Mesenchymal stem cell (in vitro differentiated cells and primary cell): ENCODE results near the gene NRTN.

Source experiments
- DNase-seq: peaks from one replicate; pipeline ENCODE4 v3.0.0-alpha.2; 2013
- H2AFZ ChIP-seq: one replicate; pipeline ENCODE4 v1.6.1; 2013; ENCODE audit warnings: low read depth, mild to moderate bottlenecking, control low read depth, inconsistent platforms, low read length, moderate library complexity
- H2AK5ac ChIP-seq: 2 replicates; pipeline ENCODE4 v1.6.1; 2013; ENCODE audit warnings: low read length, moderate library complexity, mild to moderate bottlenecking, inconsistent platforms; ENCODE audit not compliant: severe bottlenecking
- H2BK120ac ChIP-seq: one replicate; pipeline ENCODE4 v1.6.1; 2013; ENCODE audit warnings: low read depth, mild to moderate bottlenecking, inconsistent platforms, low read length, moderate library complexity
- H2BK12ac ChIP-seq, 2 experiments: one replicate each; pipeline ENCODE4 v1.6.1; 2013; ENCODE audit warnings: inconsistent platforms in 2 of 2, low read length in 2 of 2, mild to moderate bottlenecking in 2 of 2, moderate library complexity in 2 of 2, control low read depth in 1 of 2
- H2BK15ac ChIP-seq: one replicate; pipeline ENCODE4 v1.6.1; 2013; ENCODE audit warnings: mild to moderate bottlenecking, low read depth, inconsistent platforms; ENCODE audit not compliant: poor library complexity, severe bottlenecking
- H2BK5ac ChIP-seq: 2 replicates; pipeline ENCODE4 v1.6.1; 2013; ENCODE audit warnings: low read depth, mild to moderate bottlenecking, low read length, control low read depth, inconsistent platforms; ENCODE audit not compliant: poor library complexity, severe bottlenecking
- H3K14ac ChIP-seq, 2 experiments: one replicate each; pipeline ENCODE4 v1.6.1; 2013; ENCODE audit warnings: inconsistent platforms in 2 of 2, low read length in 2 of 2, control low read depth in 1 of 2, mild to moderate bottlenecking in 1 of 2, moderate library complexity in 1 of 2
- H3K18ac ChIP-seq, 2 experiments: one replicate each; pipeline ENCODE4 v1.6.1; 2013; ENCODE audit warnings: inconsistent platforms in 2 of 2, low read length in 2 of 2, control low read depth in 1 of 2, low read depth in 1 of 2, mild to moderate bottlenecking in 1 of 2
- H3K23ac ChIP-seq, 2 experiments: one replicate each; pipeline ENCODE4 v1.6.1; 2013; ENCODE audit warnings: inconsistent platforms in 2 of 2, low read length in 2 of 2, mild to moderate bottlenecking in 2 of 2, moderate library complexity in 2 of 2, control low read depth in 1 of 2
- H3K27ac ChIP-seq: 2 replicates; pipeline ENCODE4 v1.5.1; 2013; ENCODE audit warnings: mild to moderate bottlenecking, moderate library complexity, low read length, control low read depth, inconsistent platforms; ENCODE audit not compliant: poor library complexity, severe bottlenecking
- H3K27me3 ChIP-seq, 2 experiments: 2 replicates each; pipeline versions ENCODE4 v1.6.1 to v1.7.0; 2013; ENCODE audit warnings: low read length in 2 of 2, mild to moderate bottlenecking in 2 of 2, moderate library complexity in 2 of 2, control low read depth in 1 of 2, inconsistent platforms in 1 of 2; ENCODE audit not compliant: control insufficient read depth in 1 of 2, insufficient read depth in 1 of 2
- H3K36me3 ChIP-seq, 2 experiments: 2 replicates each; pipeline versions ENCODE4 v1.6.1 to v1.7.0; 2013; ENCODE audit warnings: low read length in 2 of 2, control low read depth in 1 of 2, inconsistent platforms in 1 of 2, low read depth in 1 of 2, mild to moderate bottlenecking in 1 of 2; ENCODE audit not compliant: insufficient read depth in 2 of 2, control insufficient read depth in 1 of 2
- H3K4ac ChIP-seq, 2 experiments: one replicate each; pipeline ENCODE4 v1.6.1; 2013; ENCODE audit warnings: inconsistent platforms in 2 of 2, low read length in 2 of 2, mild to moderate bottlenecking in 2 of 2, moderate library complexity in 2 of 2, control low read depth in 1 of 2, low read depth in 1 of 2
- H3K4me1 ChIP-seq: 2 replicates; pipeline ENCODE4 v1.6.1; 2013; ENCODE audit warnings: low read depth, low read length, control low read depth; ENCODE audit not compliant: control insufficient read depth, insufficient read depth
- H3K4me2 ChIP-seq: 2 replicates; pipeline ENCODE4 v1.6.1; 2013; ENCODE audit warnings: low read length, mild to moderate bottlenecking, inconsistent platforms; ENCODE audit not compliant: poor library complexity, severe bottlenecking
- H3K4me3 ChIP-seq, 2 experiments: 2 replicates each; pipeline versions ENCODE4 v1.5.1 to v1.7.0; 2013; ENCODE audit warnings: low read length in 2 of 2, mild to moderate bottlenecking in 2 of 2, control low read depth in 1 of 2, low read depth in 1 of 2; ENCODE audit not compliant: insufficient read depth in 1 of 2
- H3K79me1 ChIP-seq: replicated peaks from 2 replicates; pipeline ENCODE4 v1.6.1; 2013; ENCODE audit warnings: mild to moderate bottlenecking, control low read depth, low read length, inconsistent platforms; ENCODE audit not compliant: poor library complexity, severe bottlenecking
- H3K9ac ChIP-seq: 2 replicates; pipeline ENCODE4 v1.7.0; 2013; ENCODE audit warnings: mild to moderate bottlenecking, low read length, moderate library complexity
- H3K9me3 ChIP-seq: 2 replicates; pipeline ENCODE4 v1.7.0; 2013; ENCODE audit warnings: mild to moderate bottlenecking, low read length; ENCODE audit not compliant: control insufficient read depth
- H4K8ac ChIP-seq: one replicate; pipeline ENCODE4 v1.6.1; 2013; ENCODE audit warnings: inconsistent platforms, mild to moderate bottlenecking, low read length, moderate library complexity
- H4K91ac ChIP-seq: one replicate; pipeline ENCODE4 v1.6.1; 2013; ENCODE audit warnings: mild to moderate bottlenecking, low read length, inconsistent platforms
- WGBS: methylation state at CpG from one replicate; pipeline ENCODE4 v1.1.7; 2013; ENCODE audit warnings: mixed read lengths; 5-methylcytosine and 5-hydroxymethylcytosine counted together

Gene NRTN

DNA sequence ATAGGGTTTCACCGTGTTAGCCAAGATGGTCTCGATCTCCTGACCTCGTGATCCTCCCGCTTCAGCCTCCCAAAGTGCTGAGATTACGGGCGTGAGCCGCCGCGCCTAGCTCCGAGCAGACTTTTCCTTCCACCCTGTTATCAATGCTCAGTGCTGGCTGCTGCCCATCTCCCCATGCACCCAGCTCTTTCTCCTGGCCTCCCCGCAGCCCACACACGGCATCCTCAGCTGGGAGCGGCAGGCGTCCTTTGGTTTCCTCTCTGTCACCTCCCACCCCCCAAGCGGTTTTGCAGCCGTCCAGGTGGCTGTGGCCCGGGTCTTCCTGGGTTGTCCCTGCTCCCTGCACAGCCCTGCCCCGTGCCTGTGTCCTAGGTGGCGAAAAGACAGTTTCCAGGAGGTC is 32.5 kb upstream of the NRTN start:
- Histone ChIP-seq H4K91ac (no peak overlapping the region), H2BK12ac (peak overlapping the region in 1 of 2 experiments; percentile 31), H3K9ac (no peak overlapping the region), H3K4me1 (peaks cover 2% of the 10 kb centered on the region), H3K18ac (no peak overlapping the region), H3K14ac (no peak overlapping the region), H3K23ac (no peak overlapping the region), H3K27me3 (peaks cover 0 to 8% of the 10 kb centered on the region in 2 experiments), H4K8ac (no peak overlapping the region), H2AFZ (no peak overlapping the region), H3K4me2 (no peak overlapping the region), H2BK120ac (no peak overlapping the region), H2AK5ac (no peak overlapping the region), H2BK15ac (no peak overlapping the region), H2BK5ac (no peak overlapping the region), H3K4me3 (no peak overlapping the region), H3K9me3 (no peaks in the 10 kb centered on the region), H3K27ac (no peak overlapping the region), H3K36me3 (no peaks in the 10 kb centered on the region), H3K79me1 (no peaks in the 10 kb centered on the region), H3K4ac (no peak overlapping the region)
- WGBS = 92% methylated on average over 19 of the region's 19 CpGs
- no peak for DNase-seq

DNA sequence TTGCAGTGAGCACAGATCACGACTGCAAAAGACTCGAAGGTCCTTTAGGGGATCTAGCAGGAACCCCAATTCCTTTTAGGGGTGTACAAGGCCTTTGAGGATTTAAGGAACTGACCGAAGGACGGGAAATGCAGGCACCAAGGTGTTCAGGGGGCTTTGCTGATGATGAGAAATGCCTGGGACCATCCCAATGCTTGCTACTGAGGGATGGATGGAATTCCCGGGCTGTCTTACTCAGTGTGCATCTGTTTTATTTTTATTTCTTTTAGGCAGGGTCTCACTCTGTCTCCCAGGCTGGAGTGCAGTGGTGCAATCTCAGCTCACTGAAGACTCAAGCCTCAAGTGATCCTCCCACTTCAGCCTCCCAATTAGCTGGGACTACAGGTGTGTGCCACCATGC is 31.6 kb upstream of the NRTN start:
- H3K9ac ChIP-seq = peak overlapping the region; percentile 63
- no peak overlapping the region for H3K18ac ChIP-seq
- H2BK12ac ChIP-seq = no peak overlapping the region
- no peak overlapping the region for H3K14ac ChIP-seq
- peak overlapping the region in 1 of 2 experiments; percentile 9 for H3K4ac ChIP-seq
- no peak overlapping the region for H2AFZ ChIP-seq
- no peak overlapping the region for H2BK120ac ChIP-seq
- H3K79me1 ChIP-seq = no peaks in the 10 kb centered on the region
- H2AK5ac ChIP-seq = no peak overlapping the region
- H2BK5ac ChIP-seq = no peak overlapping the region
- H3K4me2 ChIP-seq = no peak overlapping the region
- no peak overlapping the region for H3K27ac ChIP-seq
- H3K27me3 ChIP-seq = peaks cover 0 to 8% of the 10 kb centered on the region in 2 experiments
- no peaks in the 10 kb centered on the region for H3K9me3 ChIP-seq
- no peak overlapping the region for H4K8ac ChIP-seq
- H3K23ac ChIP-seq = no peak overlapping the region
- H3K4me3 ChIP-seq = no peak overlapping the region
- no peaks in the 10 kb centered on the region for H3K36me3 ChIP-seq
- peaks cover 2% of the 10 kb centered on the region for H3K4me1 ChIP-seq
- WGBS = 93% methylated on average over 5 of the region's 5 CpGs
- DNase-seq = no peak
- no peak overlapping the region for H2BK15ac ChIP-seq
- H4K91ac ChIP-seq = no peak overlapping the region

DNA sequence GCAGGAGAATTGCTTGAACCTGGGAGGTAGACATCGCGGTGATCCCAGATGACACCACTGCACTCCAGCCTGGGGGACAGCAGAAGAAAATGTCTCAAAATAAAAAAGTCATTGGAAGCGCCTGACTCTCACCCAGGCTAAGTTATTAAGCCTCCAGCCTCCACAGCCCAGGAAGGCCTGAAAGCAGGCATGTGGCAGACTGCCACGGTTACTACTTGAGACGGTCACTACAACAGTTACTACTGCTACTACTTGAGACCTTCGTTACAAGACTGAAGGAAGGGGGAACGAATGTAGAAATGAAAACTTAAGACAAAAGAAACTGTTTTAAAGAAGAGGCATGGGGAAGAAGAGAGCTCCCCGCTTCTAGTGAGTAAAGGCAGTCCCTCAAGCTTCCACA is 29.9 kb upstream of the NRTN start:
- H3K4me1 ChIP-seq = peaks cover 2% of the 10 kb centered on the region
- H2BK5ac ChIP-seq = no peak overlapping the region
- H3K4me3 ChIP-seq = no peak overlapping the region
- H3K4me2 ChIP-seq = no peak overlapping the region
- no peak overlapping the region for H2BK15ac ChIP-seq
- H3K9me3 ChIP-seq = no peaks in the 10 kb centered on the region
- H2AFZ ChIP-seq = no peak overlapping the region
- no peak for DNase-seq
- H4K8ac ChIP-seq = no peak overlapping the region
- H3K27ac ChIP-seq = no peak overlapping the region
- no peak overlapping the region for H3K23ac ChIP-seq
- H3K36me3 ChIP-seq = no peaks in the 10 kb centered on the region
- H3K4ac ChIP-seq = no peak overlapping the region
- H3K18ac ChIP-seq = no peak overlapping the region
- H3K14ac ChIP-seq = no peak overlapping the region
- H3K79me1 ChIP-seq = no peaks in the 10 kb centered on the region
- no peak overlapping the region for H4K91ac ChIP-seq
- no peak overlapping the region for H2AK5ac ChIP-seq
- WGBS = 88% methylated on average over 6 of the region's 8 CpGs
- H3K9ac ChIP-seq = peak overlapping the region; percentile 49
- H2BK12ac ChIP-seq = no peak overlapping the region
- H2BK120ac ChIP-seq = peak overlapping the region; percentile 19
- H3K27me3 ChIP-seq = peaks cover 0 to 8% of the 10 kb centered on the region in 2 experiments

DNA sequence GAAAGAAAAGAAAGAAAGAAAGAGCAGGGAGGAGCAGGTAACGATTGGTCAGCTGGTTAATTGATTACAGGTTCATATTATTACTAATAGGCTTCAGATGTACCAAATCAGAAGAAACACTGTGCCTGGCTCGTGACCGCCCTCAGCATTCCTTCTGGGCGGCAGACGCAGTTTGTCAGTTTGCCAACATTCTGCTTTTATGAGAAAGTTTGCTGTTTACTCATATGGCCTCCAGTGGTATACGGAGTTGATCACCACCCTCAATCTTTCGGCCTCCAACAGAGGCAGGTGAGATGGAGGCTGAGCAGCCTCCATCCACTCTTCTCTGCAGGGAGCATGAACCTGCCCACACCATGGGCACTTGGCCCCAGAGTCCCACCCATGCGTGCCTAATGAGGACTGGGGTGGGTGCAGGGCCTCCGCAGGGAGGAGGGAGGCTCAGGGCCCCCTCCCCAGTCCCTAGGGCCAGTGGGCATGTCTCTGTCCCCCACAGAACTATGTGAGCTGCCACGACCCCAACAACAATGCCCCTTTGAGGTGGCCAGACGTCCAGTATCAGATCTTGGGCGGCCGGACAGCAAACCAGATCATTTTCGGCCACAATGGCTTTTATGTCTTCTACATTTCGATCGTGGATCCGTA is 29.1 kb upstream of the NRTN start:
- no peak for DNase-seq
- Histone ChIP-seq H3K14ac (no peak overlapping the region), H3K9ac (peak overlapping the region; percentile 40), H2BK12ac (no peak overlapping the region), H4K91ac (no peak overlapping the region), H2AK5ac (no peak overlapping the region), H3K4me2 (no peak overlapping the region), H2AFZ (no peak overlapping the region), H3K4me1 (peaks cover 2% of the 10 kb centered on the region), H3K4ac (no peak overlapping the region), H3K27me3 (peaks cover 0 to 8% of the 10 kb centered on the region in 2 experiments), H2BK5ac (no peak overlapping the region), H4K8ac (no peak overlapping the region), H3K18ac (no peak overlapping the region), H3K9me3 (no peaks in the 10 kb centered on the region), H3K27ac (no peak overlapping the region), H2BK120ac (no peak overlapping the region), H3K36me3 (no peaks in the 10 kb centered on the region), H3K4me3 (peak overlapping the region in 1 of 2 experiments; percentile 41), H3K23ac (no peak overlapping the region), H3K79me1 (no peaks in the 10 kb centered on the region), H2BK15ac (no peak overlapping the region)
- WGBS = 83% methylated on average over 16 of the region's 17 CpGs
